ENCODE data around the gene RBMS1. TPM values are rescaled to one million over a fixed set of nuclear protein-coding genes. Genes with fewer than 3 reads are reported as not detected.
A peak's percentile ranks its signal among the peaks of the same experiment; 100 is the strongest.

Gene RBMS1
- total and polyA plus RNA-seq, 2 of the 13 experiments (the other 11 are each of a cell fraction or from before 2014, with no cell fraction given) = 55.5 to 110 TPM

DNA sequence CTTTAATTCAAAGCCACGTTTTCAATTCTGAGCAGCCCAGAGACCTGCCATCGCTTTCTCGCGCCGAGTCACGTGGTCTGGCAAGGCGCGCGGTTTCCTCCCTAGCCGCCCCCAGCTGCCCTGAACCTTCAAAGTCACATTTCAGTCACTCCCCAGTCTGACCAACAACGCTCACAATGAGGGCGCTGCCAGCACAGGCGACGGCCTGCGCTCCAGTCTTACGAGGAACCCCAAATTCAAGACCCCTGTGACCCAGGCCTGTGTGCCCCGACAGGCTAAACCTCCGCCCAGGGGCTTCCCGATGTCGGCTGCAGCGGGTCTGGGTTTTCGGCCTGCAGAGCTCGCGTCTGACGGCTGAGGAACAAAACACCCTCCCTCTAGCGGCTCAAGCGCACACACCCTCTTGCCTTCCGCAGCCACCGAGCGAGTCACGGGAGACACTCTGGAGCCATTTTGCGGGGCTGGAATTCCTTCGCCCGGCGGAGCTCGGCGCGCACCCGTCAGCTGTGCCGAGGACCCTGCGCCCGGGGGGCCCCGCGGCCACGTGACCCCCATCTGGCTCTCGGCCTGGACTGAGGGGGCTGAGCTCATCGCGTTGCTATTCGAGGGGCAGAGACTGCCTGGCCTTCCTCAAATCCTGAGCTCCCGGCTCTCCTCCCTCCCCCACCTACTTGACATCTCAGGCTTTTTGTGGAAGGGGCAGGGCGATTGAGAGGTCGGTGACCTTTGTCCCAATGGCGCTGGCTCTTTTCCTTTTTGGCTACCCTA lies 223.6 kb downstream of the RBMS1 start (continued):
- TF ChIP-seq SMAD1 (CRISPR knock-in tag; IDR thresholded peaks at IDR 0.05; ENCODE audit: borderline replicate concordance, low read depth) (0 out of 2 replicates have a peak, but pooled peaks have one; percentile 51), RBFOX2 (IDR thresholded peaks at IDR 0.05; ENCODE audit: low read depth, low read length) (0 out of 2 replicates have a peak, but pooled peaks have one; percentile 37), NFYC (CRISPR knock-in tag; IDR thresholded peaks at IDR 0.05) (no peak), ZNF619 (CRISPR knock-in tag; IDR thresholded peaks at IDR 0.05) (0 out of 2 replicates have a peak, but pooled peaks have one; percentile 71), ARNTL (CRISPR knock-in tag; IDR thresholded peaks at IDR 0.05) (peak; percentile 56; the same call in 1 of the 2 replicates), SRSF4 (IDR thresholded peaks at IDR 0.05; ENCODE audit: low read depth, low read length, poor library complexity, severe bottlenecking) (no peak), TAF1 (CRISPR knock-in tag; IDR thresholded peaks at IDR 0.05) (no peak), HOXA5 (CRISPR knock-in tag; IDR thresholded peaks at IDR 0.05) (peak; percentile 64; the same call in 1 of the 2 replicates), TCF7L2 (IDR thresholded peaks at IDR 0.05; ENCODE audit: low read depth, low read length) (no peak), ZNF235 (CRISPR knock-in tag; IDR thresholded peaks at IDR 0.05; ENCODE audit: borderline replicate concordance) (0 out of 2 replicates have a peak, but pooled peaks have one; percentile 42), FOXO1 (CRISPR knock-in tag; IDR thresholded peaks at IDR 0.05) (0 out of 2 replicates have a peak, but pooled peaks have one; percentile 4), ZNF17 (CRISPR knock-in tag; IDR thresholded peaks at IDR 0.05) (0 out of 2 replicates have a peak, but pooled peaks have one; percentile 44), HNF4G (IDR thresholded peaks at IDR 0.05; ENCODE audit: borderline replicate concordance, low read depth, low read length) (0 out of 2 replicates have a peak, but pooled peaks have one; percentile 24), HNF4G (CRISPR knock-in tag; IDR thresholded peaks at IDR 0.05; ENCODE audit: borderline replicate concordance, low read depth) (peak; percentile 32; the same call in 1 of the 2 replicates), PHF20 (CRISPR knock-in tag; IDR thresholded peaks at IDR 0.05) (no peak), AGO2 (optimal IDR thresholded peaks at IDR 0.05; ENCODE audit: low read depth, low read length) (peak; percentile 99), KDM3A (CRISPR knock-in tag; IDR thresholded peaks at IDR 0.05; ENCODE audit: low read depth) (0 out of 2 replicates have a peak, but pooled peaks have one; percentile 44), ZNF549 (CRISPR knock-in tag; IDR thresholded peaks at IDR 0.05) (no peak), ZNF296 (CRISPR knock-in tag; conservative IDR thresholded peaks at IDR 0.05) (no peak)
- TF ChIP-seq, protein P1, sequence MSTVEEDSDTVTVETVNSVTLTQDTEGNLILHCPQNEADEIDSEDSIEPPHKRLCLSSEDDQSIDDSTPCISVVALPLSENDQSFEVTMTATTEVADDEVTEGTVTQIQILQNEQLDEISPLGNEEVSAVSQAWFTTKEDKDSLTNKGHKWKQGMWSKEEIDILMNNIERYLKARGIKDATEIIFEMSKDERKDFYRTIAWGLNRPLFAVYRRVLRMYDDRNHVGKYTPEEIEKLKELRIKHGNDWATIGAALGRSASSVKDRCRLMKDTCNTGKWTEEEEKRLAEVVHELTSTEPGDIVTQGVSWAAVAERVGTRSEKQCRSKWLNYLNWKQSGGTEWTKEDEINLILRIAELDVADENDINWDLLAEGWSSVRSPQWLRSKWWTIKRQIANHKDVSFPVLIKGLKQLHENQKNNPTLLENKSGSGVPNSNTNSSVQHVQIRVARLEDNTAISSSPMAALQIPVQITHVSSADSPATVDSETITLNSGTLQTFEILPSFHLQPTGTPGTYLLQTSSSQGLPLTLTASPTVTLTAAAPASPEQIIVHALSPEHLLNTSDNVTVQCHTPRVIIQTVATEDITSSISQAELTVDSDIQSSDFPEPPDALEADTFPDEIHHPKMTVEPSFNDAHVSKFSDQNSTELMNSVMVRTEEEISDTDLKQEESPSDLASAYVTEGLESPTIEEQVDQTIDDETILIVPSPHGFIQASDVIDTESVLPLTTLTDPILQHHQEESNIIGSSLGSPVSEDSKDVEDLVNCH (CRISPR knock-in tag; IDR thresholded peaks at IDR 0.05) = peak; percentile 77; the same call in 1 of the 2 replicates
- TF ChIP-seq, protein P2, sequence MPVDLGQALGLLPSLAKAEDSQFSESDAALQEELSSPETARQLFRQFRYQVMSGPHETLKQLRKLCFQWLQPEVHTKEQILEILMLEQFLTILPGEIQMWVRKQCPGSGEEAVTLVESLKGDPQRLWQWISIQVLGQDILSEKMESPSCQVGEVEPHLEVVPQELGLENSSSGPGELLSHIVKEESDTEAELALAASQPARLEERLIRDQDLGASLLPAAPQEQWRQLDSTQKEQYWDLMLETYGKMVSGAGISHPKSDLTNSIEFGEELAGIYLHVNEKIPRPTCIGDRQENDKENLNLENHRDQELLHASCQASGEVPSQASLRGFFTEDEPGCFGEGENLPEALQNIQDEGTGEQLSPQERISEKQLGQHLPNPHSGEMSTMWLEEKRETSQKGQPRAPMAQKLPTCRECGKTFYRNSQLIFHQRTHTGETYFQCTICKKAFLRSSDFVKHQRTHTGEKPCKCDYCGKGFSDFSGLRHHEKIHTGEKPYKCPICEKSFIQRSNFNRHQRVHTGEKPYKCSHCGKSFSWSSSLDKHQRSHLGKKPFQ (CRISPR knock-in tag; IDR thresholded peaks at IDR 0.05; ENCODE audit: insufficient replicate concordance) = peak; percentile 38
- TF ChIP-seq, protein P3, sequence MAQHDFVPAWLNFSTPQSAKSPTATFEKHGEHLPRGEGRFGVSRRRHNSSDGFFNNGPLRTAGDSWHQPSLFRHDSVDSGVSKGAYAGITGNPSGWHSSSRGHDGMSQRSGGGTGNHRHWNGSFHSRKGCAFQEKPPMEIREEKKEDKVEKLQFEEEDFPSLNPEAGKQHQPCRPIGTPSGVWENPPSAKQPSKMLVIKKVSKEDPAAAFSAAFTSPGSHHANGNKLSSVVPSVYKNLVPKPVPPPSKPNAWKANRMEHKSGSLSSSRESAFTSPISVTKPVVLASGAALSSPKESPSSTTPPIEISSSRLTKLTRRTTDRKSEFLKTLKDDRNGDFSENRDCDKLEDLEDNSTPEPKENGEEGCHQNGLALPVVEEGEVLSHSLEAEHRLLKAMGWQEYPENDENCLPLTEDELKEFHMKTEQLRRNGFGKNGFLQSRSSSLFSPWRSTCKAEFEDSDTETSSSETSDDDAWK (CRISPR knock-in tag; IDR thresholded peaks at IDR 0.05) = no peak
- TF ChIP-seq, protein P4, sequence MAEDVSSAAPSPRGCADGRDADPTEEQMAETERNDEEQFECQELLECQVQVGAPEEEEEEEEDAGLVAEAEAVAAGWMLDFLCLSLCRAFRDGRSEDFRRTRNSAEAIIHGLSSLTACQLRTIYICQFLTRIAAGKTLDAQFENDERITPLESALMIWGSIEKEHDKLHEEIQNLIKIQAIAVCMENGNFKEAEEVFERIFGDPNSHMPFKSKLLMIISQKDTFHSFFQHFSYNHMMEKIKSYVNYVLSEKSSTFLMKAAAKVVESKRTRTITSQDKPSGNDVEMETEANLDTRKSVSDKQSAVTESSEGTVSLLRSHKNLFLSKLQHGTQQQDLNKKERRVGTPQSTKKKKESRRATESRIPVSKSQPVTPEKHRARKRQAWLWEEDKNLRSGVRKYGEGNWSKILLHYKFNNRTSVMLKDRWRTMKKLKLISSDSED (CRISPR knock-in tag; IDR thresholded peaks at IDR 0.05) = no peak

Data from HepG2 (cell line).